ENCODE data around the gene TNN.

DNA sequence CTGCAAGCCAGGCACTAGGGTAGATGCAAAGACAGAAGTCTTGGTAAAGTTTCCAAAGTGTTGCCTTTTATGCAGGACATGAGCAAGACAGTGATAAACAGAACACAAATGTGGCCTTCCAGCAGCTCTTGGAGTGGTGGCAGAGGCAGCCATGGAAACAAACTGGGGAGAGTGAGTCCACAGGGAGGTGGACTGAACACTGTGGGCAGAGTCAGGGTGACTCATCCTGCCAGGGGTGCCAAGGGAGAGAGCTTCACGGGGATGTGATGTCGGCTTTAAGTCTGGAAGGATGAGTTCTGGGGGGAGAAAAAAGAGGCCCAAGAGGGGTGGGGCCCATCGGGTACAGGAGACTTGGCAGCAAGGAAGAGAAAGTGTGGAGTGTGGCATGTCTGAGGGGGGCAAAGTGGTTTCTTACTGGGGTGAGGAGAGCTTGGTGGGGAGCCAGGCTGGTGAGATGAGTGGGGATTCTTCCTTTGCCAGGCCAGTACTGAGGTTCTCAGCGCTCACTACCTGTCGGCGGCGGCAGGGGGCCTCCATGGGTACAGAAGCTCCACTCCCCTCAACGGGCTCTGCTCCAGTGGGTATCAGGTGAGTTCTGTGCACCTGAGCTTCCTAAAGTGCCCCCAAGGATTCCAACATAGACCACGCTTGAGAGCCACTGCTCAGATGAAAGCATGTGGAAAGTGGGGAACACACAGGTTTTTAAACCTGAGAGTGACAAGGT, 83.1 kb downstream of the TNN start:
- TF ChIP-seq, protein P1, sequence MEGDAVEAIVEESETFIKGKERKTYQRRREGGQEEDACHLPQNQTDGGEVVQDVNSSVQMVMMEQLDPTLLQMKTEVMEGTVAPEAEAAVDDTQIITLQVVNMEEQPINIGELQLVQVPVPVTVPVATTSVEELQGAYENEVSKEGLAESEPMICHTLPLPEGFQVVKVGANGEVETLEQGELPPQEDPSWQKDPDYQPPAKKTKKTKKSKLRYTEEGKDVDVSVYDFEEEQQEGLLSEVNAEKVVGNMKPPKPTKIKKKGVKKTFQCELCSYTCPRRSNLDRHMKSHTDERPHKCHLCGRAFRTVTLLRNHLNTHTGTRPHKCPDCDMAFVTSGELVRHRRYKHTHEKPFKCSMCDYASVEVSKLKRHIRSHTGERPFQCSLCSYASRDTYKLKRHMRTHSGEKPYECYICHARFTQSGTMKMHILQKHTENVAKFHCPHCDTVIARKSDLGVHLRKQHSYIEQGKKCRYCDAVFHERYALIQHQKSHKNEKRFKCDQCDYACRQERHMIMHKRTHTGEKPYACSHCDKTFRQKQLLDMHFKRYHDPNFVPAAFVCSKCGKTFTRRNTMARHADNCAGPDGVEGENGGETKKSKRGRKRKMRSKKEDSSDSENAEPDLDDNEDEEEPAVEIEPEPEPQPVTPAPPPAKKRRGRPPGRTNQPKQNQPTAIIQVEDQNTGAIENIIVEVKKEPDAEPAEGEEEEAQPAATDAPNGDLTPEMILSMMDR (IDR thresholded peaks at IDR 0.05), result no peak
- no peak for TF ChIP-seq POLR2A (IDR thresholded peaks at IDR 0.05)
